ENCODE results near the gene ATP13A3. TPM values are rescaled to one million over a fixed set of nuclear protein-coding genes. Genes with fewer than 3 reads are reported as not detected.
A peak's percentile ranks its signal among the peaks of the same experiment; 100 is the strongest.

Gene ATP13A3
- total RNA-seq, 4 donors from 2014 or later, result 106 to 157 (median 128) TPM

DNA sequence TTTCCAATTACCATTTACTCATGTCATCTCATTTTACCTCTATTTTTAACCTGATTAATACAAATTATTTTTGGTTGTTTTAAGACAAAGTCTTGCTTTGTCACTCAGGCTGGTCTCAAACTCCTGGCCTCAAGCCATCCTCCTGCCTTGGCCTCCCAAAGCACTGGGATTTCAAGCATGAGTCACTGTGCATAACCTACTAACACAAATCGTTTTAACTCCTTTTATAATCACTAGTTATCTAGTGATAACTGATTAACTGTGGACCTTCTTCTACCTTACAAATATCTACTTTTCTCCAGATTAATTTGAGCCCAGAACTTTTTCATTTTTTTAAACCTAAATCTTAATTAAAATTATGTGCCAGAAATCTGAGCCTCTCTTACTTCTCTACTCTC lies 4.6 kb downstream of the ATP13A3 start:
- Histone ChIP-seq H3K27ac (no peak overlapping the region), H3K4me3 (no peak overlapping the region), H3K27me3 (no peaks in the 10 kb centered on the region), H3K4me1 (peaks cover 4 to 66% (median 5%) of the 10 kb centered on the region in 3 donors), H3K9me3 (no peaks in the 10 kb centered on the region), H3K36me3 (no peaks in the 10 kb centered on the region)
- no peak for TF ChIP-seq POLR2AphosphoS5 (IDR thresholded peaks at IDR 0.05)
- no peak for TF ChIP-seq POLR2A (IDR thresholded peaks at IDR 0.05)
- TF ChIP-seq, protein P1, sequence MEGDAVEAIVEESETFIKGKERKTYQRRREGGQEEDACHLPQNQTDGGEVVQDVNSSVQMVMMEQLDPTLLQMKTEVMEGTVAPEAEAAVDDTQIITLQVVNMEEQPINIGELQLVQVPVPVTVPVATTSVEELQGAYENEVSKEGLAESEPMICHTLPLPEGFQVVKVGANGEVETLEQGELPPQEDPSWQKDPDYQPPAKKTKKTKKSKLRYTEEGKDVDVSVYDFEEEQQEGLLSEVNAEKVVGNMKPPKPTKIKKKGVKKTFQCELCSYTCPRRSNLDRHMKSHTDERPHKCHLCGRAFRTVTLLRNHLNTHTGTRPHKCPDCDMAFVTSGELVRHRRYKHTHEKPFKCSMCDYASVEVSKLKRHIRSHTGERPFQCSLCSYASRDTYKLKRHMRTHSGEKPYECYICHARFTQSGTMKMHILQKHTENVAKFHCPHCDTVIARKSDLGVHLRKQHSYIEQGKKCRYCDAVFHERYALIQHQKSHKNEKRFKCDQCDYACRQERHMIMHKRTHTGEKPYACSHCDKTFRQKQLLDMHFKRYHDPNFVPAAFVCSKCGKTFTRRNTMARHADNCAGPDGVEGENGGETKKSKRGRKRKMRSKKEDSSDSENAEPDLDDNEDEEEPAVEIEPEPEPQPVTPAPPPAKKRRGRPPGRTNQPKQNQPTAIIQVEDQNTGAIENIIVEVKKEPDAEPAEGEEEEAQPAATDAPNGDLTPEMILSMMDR (IDR thresholded peaks at IDR 0.05), result no peak
- no peak for TF ChIP-seq EP300 (IDR thresholded peaks at IDR 0.05)
- 0% methylated on average over 1 of the region's 1 CpG for WGBS, 2 donors (ENCODE audit: low coverage in 1 of 2)
- no peak for ATAC-seq

DNA sequence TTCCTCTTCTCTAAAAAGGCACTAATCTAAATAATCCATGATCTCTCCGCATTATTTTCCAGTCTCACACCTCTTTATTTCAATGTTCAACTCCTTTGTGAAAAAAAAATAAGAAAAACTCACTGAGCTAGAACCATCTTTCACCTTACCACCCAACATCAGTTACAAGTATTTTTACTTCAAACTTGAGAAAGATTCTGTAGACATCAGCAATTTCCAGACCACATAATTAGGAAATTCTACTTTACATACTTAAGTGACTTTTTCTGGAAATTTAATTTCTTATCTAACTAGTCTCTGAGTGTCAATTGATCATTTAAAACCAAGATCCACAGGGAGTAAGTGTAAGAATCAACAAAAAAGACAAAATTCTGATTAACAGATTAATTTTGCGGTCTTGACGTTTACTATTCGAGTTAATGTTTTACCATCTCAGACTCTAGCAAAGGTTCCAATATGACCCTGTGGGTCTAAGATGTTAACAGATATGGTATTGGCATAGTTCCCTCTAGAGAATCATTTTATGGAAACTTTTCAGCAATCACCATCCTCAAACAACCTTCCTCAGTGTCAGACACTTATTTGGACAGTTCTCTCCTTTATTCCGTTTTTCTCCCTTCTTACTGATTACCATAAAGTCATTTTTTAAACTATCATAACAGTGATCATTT lies 5.1 kb downstream of the ATP13A3 start:
- Histone ChIP-seq H3K36me3 (no peaks in the 10 kb centered on the region), H3K4me3 (no peak overlapping the region), H3K4me1 (peaks cover 4 to 68% (median 5%) of the 10 kb centered on the region in 3 donors), H3K27ac (peak overlapping the region in 1 of 4 donors; percentile 16), H3K9me3 (no peaks in the 10 kb centered on the region), H3K27me3 (no peaks in the 10 kb centered on the region)
- no peak for ATAC-seq
- TF ChIP-seq, protein P1 (IDR thresholded peaks at IDR 0.05), result no peak
- TF ChIP-seq EP300 (IDR thresholded peaks at IDR 0.05), result no peak
- no peak for TF ChIP-seq POLR2A (IDR thresholded peaks at IDR 0.05)
- no peak for TF ChIP-seq POLR2AphosphoS5 (IDR thresholded peaks at IDR 0.05)
- WGBS, 2 donors (ENCODE audit: low coverage in 1 of 2), result 79 to 86% methylated on average over 5 of the region's 5 CpGs

DNA sequence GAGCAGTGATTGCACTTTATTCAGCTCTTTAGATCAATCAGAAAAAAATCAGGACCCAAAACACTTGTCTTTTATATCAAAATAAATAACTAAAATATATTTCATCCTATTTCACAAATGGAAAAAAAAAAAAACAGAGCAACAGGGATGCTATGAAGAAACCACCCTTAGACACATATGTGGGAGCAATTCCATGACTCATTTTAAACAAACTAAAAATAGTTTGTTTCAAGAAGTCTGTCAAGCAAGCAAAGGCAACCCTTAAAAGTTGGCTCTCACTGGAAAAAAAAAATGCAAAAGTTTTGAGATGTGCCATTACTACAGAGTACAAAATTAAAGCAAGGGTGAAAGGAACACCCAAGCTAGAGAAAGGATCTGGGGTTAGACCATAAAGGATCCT lies 5.7 kb downstream of the ATP13A3 start:
- Histone ChIP-seq H3K9me3 (no peaks in the 10 kb centered on the region), H3K4me1 (peaks cover 4 to 68% (median 5%) of the 10 kb centered on the region in 3 donors), H3K27me3 (no peaks in the 10 kb centered on the region), H3K4me3 (no peak overlapping the region), H3K36me3 (no peaks in the 10 kb centered on the region), H3K27ac (peak overlapping the region in 1 of 4 donors; percentile 16)
- no peak for ATAC-seq
- TF ChIP-seq, protein P1 (IDR thresholded peaks at IDR 0.05), result no peak
- TF ChIP-seq POLR2A (IDR thresholded peaks at IDR 0.05) (no peak), EP300 (IDR thresholded peaks at IDR 0.05) (no peak), POLR2AphosphoS5 (IDR thresholded peaks at IDR 0.05) (no peak)

DNA sequence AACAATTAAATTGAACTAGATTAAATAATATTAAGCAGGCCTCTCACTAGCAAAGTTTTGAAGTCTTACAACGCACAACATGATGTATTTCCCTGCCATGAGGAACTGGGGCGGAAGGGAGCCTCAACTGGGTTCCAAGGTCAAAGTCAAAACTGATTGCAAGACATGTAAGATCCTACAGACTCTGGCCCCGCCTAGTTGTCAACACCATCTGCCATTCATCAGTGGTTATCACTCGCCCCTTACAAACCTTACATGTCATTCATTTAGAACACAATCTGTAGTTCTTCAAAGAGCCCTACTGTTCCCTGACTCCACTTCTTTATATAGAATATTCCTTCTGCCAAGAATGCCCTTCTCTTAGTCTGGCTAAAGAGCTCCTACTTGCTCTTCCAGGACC lies 10.0 kb downstream of the ATP13A3 start:
- H3K36me3 ChIP-seq, result no peaks in the 10 kb centered on the region
- H3K4me3 ChIP-seq, result no peak overlapping the region
- no peaks in the 10 kb centered on the region for H3K9me3 ChIP-seq
- WGBS, 2 donors (ENCODE audit: low coverage in 1 of 2), result 90 to 95% methylated on average over 3 to 4 of the region's 4 CpGs
- TF ChIP-seq EP300 (IDR thresholded peaks at IDR 0.05), result no peak
- no peak for TF ChIP-seq POLR2AphosphoS5 (IDR thresholded peaks at IDR 0.05)
- TF ChIP-seq, protein P1 (IDR thresholded peaks at IDR 0.05), result no peak
- no peak for TF ChIP-seq POLR2A (IDR thresholded peaks at IDR 0.05)
- no peak overlapping the region for H3K27ac ChIP-seq
- H3K27me3 ChIP-seq, result no peaks in the 10 kb centered on the region
- peaks cover 0 to 39% (median 0%) of the 10 kb centered on the region in 3 donors for H3K4me1 ChIP-seq
- ATAC-seq, result no peak

DNA sequence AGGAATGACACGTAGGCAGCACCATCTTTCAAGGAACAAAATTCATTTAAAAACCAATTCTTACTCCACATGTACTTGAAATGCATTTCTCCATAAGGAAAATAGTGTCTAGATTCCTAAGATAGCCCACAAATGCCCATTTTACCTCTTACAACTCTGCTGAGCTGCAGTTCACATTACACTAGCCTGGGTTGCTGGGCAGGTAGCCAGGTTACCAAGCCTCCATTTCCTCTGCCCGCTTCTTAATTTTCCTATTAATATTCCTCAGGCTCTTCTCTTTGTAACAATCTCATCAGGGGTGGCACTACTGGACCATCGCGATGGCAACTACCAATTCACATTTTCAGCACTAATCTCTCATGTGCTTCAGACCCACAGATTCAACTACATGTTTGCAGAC lies 10.8 kb downstream of the ATP13A3 start:
- Histone ChIP-seq H3K27ac (no peak overlapping the region), H3K36me3 (no peaks in the 10 kb centered on the region), H3K4me1 (peaks cover 0 to 37% (median 0%) of the 10 kb centered on the region in 3 donors), H3K4me3 (no peak overlapping the region), H3K27me3 (no peaks in the 10 kb centered on the region), H3K9me3 (no peaks in the 10 kb centered on the region)
- ATAC-seq, result no peak
- WGBS, 2 donors (ENCODE audit: low coverage in 1 of 2), result 70 to 91% methylated on average over 2 to 4 of the region's 4 CpGs
- TF ChIP-seq, protein P1 (IDR thresholded peaks at IDR 0.05), result no peak
- no peak for TF ChIP-seq POLR2AphosphoS5 (IDR thresholded peaks at IDR 0.05)
- no peak for TF ChIP-seq POLR2A (IDR thresholded peaks at IDR 0.05)
- no peak for TF ChIP-seq EP300 (IDR thresholded peaks at IDR 0.05)

Measured in gastroesophageal sphincter (tissue), 4 donors.